Measurements from ENCODE around the gene PDE10A. TPM values are rescaled to one million over a fixed set of nuclear protein-coding genes. Genes with fewer than 3 reads are reported as not detected.

Gene PDE10A
- total and polyA plus RNA-seq, 2 experiments from 2014 or later, result 2.0 to 7.2 TPM

DNA sequence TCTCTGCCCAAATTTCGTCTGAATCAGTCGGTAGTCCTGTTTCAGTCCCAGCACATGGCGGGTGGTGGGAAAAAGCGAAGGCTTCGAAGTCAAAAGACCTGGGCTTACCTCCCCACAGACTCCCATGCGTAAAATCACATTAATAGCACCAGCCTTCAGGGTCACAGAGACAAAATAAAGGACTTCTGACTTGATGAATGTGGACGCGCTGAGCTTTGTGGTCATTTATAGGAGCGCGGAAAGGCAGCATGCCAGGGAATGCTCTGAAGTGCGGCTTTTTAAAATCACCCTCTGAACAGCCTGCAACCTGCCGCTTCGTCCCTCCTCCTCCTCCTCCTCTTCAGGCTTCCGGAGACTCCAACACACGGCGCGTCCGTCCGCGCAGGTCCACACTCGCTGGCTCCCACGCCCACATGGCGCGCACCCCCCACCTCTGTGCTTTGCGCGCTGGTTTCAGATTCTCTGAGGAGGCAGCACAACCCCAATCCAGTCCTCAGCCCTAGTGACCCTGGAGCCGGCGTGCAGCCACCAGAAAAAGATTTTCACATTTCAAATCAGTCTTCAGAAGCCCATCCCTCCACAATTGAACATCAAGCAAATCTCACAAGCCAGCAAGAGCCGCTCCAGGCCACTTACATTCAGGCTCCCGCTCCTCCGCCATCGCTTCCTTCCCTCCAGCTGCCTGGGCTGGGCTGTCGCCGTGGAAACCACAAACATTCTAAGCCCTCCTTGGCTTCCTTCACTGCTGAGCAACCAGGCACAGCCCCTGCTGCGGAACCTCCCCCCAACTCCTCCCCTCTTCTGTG, 353.9 kb downstream of the PDE10A start, which contains the start of gene C6orf118:
Gene C6orf118 (minus strand): TSS at position 680 of the 806 bp plus-strand sequence. CDS start 19 bp downstream, at position 661.
- Histone ChIP-seq H3K9me3 (ENCODE audit: low read depth) (no peaks in the 10 kb centered on the region), H3K36me3 (replicated peaks; ENCODE audit: insufficient read depth, low read depth) (no peaks in the 10 kb centered on the region), H3K9me2 (replicated peaks; ENCODE audit: insufficient read depth) (no peaks in the 10 kb centered on the region), H3K4me2 (peak within 1 kb of the TSS; percentile 91), H3K4me1 (ENCODE audit: insufficient read depth) (peaks cover 3% of the 10 kb centered on the region), H3K27me3 (peaks cover 6% of the 10 kb centered on the region), H3K79me2 (no peaks in the 10 kb centered on the region), H3K4me3 (peak within 1 kb of the TSS; percentile 6), H3K27ac (no peak within 1 kb of the TSS), H2AFZ (peak within 1 kb of the TSS; percentile 15), H4K20me1 (ENCODE audit: insufficient read depth, poor library complexity, severe bottlenecking) (no peaks in the 10 kb centered on the region)
- no peak for TF ChIP-seq EZH2phosphoT487 (IDR thresholded peaks at IDR 0.05; ENCODE audit: low read depth, severe bottlenecking, unreplicated experiment)
- TF ChIP-seq, protein P1, sequence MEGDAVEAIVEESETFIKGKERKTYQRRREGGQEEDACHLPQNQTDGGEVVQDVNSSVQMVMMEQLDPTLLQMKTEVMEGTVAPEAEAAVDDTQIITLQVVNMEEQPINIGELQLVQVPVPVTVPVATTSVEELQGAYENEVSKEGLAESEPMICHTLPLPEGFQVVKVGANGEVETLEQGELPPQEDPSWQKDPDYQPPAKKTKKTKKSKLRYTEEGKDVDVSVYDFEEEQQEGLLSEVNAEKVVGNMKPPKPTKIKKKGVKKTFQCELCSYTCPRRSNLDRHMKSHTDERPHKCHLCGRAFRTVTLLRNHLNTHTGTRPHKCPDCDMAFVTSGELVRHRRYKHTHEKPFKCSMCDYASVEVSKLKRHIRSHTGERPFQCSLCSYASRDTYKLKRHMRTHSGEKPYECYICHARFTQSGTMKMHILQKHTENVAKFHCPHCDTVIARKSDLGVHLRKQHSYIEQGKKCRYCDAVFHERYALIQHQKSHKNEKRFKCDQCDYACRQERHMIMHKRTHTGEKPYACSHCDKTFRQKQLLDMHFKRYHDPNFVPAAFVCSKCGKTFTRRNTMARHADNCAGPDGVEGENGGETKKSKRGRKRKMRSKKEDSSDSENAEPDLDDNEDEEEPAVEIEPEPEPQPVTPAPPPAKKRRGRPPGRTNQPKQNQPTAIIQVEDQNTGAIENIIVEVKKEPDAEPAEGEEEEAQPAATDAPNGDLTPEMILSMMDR (IDR thresholded peaks at IDR 0.05; ENCODE audit: poor library complexity), result no peak
- peak; percentile 86 for DNase-seq (ENCODE audit: low spot score)
- WGBS (ENCODE audit: low lambda C conversion rate, missing lambda C conversion rate), result 10% methylated on average over 34 of the region's 35 CpGs

- no peak for TF ChIP-seq EZH2 (IDR thresholded peaks at IDR 0.05; ENCODE audit: borderline replicate concordance)
- no peak for TF ChIP-seq EZH2phosphoT487 (IDR thresholded peaks at IDR 0.05; ENCODE audit: low read depth, severe bottlenecking, unreplicated experiment)
- TF ChIP-seq, protein P1 (IDR thresholded peaks at IDR 0.05; ENCODE audit: poor library complexity), result no peak
- Histone ChIP-seq H4K20me1 (ENCODE audit: insufficient read depth, poor library complexity, severe bottlenecking) (no peaks in the 10 kb centered on the region), H3K9me3 (ENCODE audit: low read depth) (no peaks in the 10 kb centered on the region), H2AFZ (no peak overlapping the region), H3K79me2 (no peaks in the 10 kb centered on the region), H3K4me1 (ENCODE audit: insufficient read depth) (peaks cover 3% of the 10 kb centered on the region), H3K9me2 (replicated peaks; ENCODE audit: insufficient read depth) (no peaks in the 10 kb centered on the region), H3K4me3 (no peak overlapping the region), H3K27ac (no peak overlapping the region), H3K4me2 (no peak overlapping the region), H3K36me3 (replicated peaks; ENCODE audit: insufficient read depth, low read depth) (no peaks in the 10 kb centered on the region), H3K27me3 (peaks cover 6% of the 10 kb centered on the region)
- DNase-seq (ENCODE audit: low spot score), result no peak
- WGBS (ENCODE audit: low lambda C conversion rate, missing lambda C conversion rate), result 87% methylated on average over 3 of the region's 3 CpGs
Observed at GRCh38 chr6:165306955-165307354, 356.1 kb downstream of the PDE10A start.

DNA sequence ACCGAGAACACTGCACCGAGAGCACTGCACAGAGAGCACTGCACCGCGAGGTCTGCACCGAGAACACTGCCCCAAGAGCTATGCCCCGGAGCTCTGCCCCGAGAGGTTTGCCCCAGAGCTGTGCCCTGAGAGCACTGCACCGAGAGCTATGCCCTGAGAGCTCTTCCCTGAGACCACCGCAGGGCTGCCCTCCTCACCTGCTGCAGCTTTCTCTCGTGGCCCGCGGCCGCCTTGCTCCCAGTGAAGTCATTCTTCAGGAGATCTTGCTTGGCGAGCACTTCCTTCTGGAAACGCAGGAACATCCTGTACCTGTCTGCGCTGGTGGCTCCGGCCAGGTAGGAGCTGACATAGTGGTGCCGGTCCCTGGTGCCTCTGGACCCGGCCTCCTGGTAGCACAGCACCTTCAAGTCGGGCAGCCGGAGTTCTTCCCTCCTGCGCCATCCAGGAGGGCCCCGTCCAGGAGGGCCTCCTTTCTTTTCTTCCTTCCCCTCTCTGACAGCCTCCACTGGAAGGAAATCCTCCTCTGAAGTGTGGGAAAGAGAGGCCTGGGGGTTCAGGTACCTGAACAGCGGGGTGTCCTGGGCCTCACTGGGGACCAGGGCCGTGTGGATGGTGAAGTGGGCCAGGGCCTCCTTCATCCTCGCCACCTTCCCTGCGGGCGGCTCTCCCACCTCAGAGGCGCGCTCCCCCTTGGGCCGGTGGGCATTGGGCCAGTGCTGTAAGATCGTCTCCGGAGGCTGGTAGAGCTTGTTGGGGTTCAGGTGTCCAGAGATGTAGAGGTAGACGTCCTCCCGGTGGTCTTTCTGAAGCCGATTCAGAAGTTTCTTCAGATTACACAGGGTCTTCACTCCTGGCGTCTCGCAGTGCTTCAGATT, 361.4 kb downstream of the PDE10A start:
- Histone ChIP-seq H3K36me3 (replicated peaks; ENCODE audit: insufficient read depth, low read depth) (no peaks in the 10 kb centered on the region), H3K9me3 (ENCODE audit: low read depth) (no peaks in the 10 kb centered on the region), H4K20me1 (ENCODE audit: insufficient read depth, poor library complexity, severe bottlenecking) (no peaks in the 10 kb centered on the region), H3K27ac (no peak overlapping the region), H2AFZ (no peak overlapping the region), H3K4me3 (no peak overlapping the region), H3K27me3 (no peaks in the 10 kb centered on the region), H3K4me2 (no peak overlapping the region), H3K79me2 (no peaks in the 10 kb centered on the region), H3K4me1 (ENCODE audit: insufficient read depth) (no peaks in the 10 kb centered on the region), H3K9me2 (replicated peaks; ENCODE audit: insufficient read depth) (no peaks in the 10 kb centered on the region)
- TF ChIP-seq, protein P1 (IDR thresholded peaks at IDR 0.05; ENCODE audit: poor library complexity), result no peak
- no peak for TF ChIP-seq EZH2 (IDR thresholded peaks at IDR 0.05; ENCODE audit: borderline replicate concordance)
- no peak for TF ChIP-seq EZH2phosphoT487 (IDR thresholded peaks at IDR 0.05; ENCODE audit: low read depth, severe bottlenecking, unreplicated experiment)
- no peak for DNase-seq (ENCODE audit: low spot score)
- WGBS (ENCODE audit: low lambda C conversion rate, missing lambda C conversion rate), result 94% methylated on average over 38 of the region's 38 CpGs
